Tibial artery (tissue), 4 donors: ENCODE measurements around the gene PFN4.

Experiments used
- DNase-seq, 2 donors: peaks; one replicate each; pipeline ENCODE4 v3.0.0-alpha.2; 2019
- H3K27ac ChIP-seq, 2 donors: fragments of 200-600 bp; sonication (generic) in 1 of 2; 1 replicate in 1 of 2; 2 replicates in 1 of 2; pipeline ENCODE4 v1.5.1; 2018 to 2019; ENCODE audit warnings: mild to moderate bottlenecking in 1 of 2
- H3K27me3 ChIP-seq, 2 donors: fragments of 200-600 bp; sonication (generic) in 1 of 2; one replicate each; pipeline versions ENCODE4 v1.5.1 to v1.6.0; 2016 to 2019
- H3K36me3 ChIP-seq, 3 donors: fragments of 200-600 bp; sonication (generic) in 2 of 3; one replicate each; pipeline ENCODE4 v1.5.1; 2016 to 2019; ENCODE audit warnings: mild to moderate bottlenecking in 2 of 3
- H3K4me1 ChIP-seq, 4 donors: fragments of 200-600 bp; sonication (generic) in 2 of 4; 1 replicate in 3 of 4; 2 replicates in 1 of 4; pipeline ENCODE4 v1.5.1; 2016 to 2019
- H3K4me3 ChIP-seq, 2 donors: fragments of 200-600 bp; sonication (generic) in 1 of 2; 1 replicate in 1 of 2; 2 replicates in 1 of 2; pipeline ENCODE4 v1.5.1; 2018 to 2019; ENCODE audit warnings: mild to moderate bottlenecking in 2 of 2
- H3K9me3 ChIP-seq, 3 donors: fragments of 200-600 bp; sonication (generic) in 1 of 3; one replicate each; pipeline ENCODE4 v1.5.1; 2016 to 2019
- intact Hi-C: fragments of 100-400 bp; cut with DNase I; formaldehyde crosslinking; loops from one replicate; pipeline ENCODE4 v1.15.0; 2023; ENCODE audit warnings: low total_unique reads
- TF ChIP-seq, protein P1 (sequence below), 2 experiments: fragments of 200-600 bp in 1 of 2; fragments of 450-650 bp in 1 of 2; IDR thresholded peaks; one replicate each; pipeline ENCODE4 v1.5.1; 2017 to 2019; ENCODE audit warnings: antibody characterized with exemption in 2 of 2, mild to moderate bottlenecking in 1 of 2, moderate library complexity in 1 of 2

Gene PFN4

DNA sequence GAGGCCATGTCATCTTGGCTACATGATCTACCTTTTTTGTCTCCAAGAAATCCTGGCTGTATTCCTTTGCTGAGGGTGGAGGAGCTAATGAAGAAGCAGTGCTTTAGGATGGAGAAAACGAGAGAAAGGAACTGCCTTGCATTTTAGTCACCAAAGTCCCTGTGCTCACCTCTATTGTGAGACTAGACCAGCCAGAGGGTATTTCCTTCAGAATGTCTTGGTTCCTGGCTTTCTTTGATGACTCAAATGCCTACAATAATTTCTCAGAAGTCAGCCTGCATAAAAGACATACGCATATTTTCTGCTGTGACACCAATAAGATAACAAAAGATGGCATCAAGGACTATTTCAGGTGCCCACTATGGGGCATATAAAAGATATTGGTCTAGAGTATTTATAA is 57.8 kb downstream of the PFN4 start:
- DNase-seq = no peak
- Histone ChIP-seq H3K9me3 (no peaks in the 10 kb centered on the region), H3K4me1 (no peaks in the 10 kb centered on the region), H3K27me3 (no peaks in the 10 kb centered on the region), H3K27ac (no peak overlapping the region), H3K36me3 (peaks cover 28 to 70% (median 37%) of the 10 kb centered on the region in 3 donors), H3K4me3 (no peak overlapping the region)
- TF ChIP-seq, protein P1, sequence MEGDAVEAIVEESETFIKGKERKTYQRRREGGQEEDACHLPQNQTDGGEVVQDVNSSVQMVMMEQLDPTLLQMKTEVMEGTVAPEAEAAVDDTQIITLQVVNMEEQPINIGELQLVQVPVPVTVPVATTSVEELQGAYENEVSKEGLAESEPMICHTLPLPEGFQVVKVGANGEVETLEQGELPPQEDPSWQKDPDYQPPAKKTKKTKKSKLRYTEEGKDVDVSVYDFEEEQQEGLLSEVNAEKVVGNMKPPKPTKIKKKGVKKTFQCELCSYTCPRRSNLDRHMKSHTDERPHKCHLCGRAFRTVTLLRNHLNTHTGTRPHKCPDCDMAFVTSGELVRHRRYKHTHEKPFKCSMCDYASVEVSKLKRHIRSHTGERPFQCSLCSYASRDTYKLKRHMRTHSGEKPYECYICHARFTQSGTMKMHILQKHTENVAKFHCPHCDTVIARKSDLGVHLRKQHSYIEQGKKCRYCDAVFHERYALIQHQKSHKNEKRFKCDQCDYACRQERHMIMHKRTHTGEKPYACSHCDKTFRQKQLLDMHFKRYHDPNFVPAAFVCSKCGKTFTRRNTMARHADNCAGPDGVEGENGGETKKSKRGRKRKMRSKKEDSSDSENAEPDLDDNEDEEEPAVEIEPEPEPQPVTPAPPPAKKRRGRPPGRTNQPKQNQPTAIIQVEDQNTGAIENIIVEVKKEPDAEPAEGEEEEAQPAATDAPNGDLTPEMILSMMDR (IDR thresholded peaks at IDR 0.05) = no peak
- intact Hi-C loops = no loop called here
